ENCODE results near the gene PHOX2B.
"Not testable (repeated sequence)": the region's sequence is repeated elsewhere in the genome, so short reads cannot be mapped to it uniquely, and the experiment has no call there.

The PHOX2B gene

DNA sequence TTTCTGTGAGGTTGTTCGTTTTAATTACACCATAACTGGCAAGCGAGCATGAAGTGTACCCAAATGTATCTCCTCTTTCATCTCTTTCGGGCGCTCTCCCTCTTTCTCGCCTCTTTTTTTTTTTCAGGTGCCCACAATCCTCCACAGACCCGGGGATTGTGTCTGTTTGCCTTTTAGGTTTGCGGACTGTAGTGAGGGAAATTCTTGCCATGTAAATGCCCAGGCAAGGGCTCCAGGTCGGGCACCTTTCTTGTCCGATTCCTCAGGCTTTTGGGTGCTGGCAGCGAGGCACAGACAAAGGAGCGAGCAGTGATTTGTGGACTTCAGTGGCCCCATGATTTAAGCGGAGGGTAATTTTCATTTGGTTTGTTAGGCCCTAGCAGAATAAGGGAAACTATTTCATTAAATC lies 1.1 kb upstream of the PHOX2B start:
- in situ Hi-C loops (cut with MboI; ENCODE audit: low sequenced_read_pairs), result no loop called here

DNA sequence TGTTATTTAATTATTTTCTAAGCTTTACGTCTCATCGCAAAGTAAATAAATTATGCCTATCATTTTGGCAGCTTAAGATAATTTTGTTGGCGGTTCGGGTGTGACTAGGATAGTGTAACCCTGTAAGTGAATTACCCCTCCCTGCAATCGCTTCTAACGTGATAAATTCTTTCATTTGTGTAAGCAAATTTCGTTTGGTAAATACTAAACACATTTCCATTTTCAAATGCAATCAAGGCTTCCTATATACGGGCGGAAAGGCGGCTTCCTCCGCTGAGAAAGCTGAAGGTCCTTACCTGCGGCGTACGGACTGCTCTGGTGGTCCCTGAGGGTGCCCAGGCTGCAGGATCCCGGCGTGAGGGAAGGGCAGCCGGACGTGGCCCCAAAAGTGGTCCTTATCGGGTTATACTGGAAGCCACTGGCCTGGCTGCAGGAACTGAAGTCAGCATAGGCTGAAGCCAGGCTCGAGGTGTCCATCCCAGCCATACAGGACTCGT lies 403 bp downstream of the PHOX2B start:
- in situ Hi-C loops (cut with MboI; ENCODE audit: low sequenced_read_pairs), result no loop called here

GRCh38 chr4:41747230-41748055 lies 1.1 kb downstream of the PHOX2B start:
- in situ Hi-C loops (cut with MboI; ENCODE audit: low sequenced_read_pairs), result no loop called here

DNA sequence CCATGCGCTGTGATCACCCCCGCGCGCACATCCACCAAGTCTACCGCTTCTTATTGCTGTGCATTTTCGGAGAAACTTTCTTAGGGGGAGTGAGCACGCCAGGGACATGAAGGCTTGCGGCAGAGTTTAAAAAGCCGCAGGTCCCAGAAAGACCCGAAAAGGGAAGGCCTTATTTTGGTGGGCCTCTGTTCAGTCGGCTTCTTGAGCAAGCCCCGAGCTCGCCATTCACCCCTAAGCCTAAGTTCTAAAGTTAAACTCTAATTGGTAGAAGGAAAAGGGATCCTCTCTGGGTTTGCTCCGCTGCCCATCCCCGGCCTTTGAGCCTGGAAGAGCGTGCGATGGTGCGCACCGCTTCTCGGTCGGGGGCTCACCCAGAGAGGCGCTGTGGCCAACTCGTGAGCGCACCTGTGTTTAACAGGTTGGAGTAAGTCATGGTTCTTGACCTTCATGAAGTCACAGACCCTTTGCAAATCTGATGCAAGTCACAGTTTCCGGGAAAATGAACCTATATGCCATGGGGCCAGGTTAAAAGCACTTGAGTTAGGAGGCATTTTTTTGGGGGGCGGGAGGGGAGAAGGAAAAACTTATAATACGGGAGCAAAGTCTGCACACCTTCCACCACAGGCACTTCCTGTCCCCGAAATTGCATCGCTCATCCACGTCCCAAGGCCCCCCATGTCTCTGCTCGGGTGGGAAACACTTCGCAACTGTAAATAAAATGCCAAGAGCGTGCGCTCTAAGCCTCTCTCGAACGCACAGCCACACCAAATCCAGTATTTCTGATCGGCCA lies 1.9 kb downstream of the PHOX2B start:
- in situ Hi-C loops (cut with MboI; ENCODE audit: low sequenced_read_pairs), result no loop called here

- in situ Hi-C loops (cut with MboI; ENCODE audit: low sequenced_read_pairs), result no loop called here
These were observed 2.5 kb downstream of the PHOX2B start for GRCh38 chr4:41746025-41746439.

DNA sequence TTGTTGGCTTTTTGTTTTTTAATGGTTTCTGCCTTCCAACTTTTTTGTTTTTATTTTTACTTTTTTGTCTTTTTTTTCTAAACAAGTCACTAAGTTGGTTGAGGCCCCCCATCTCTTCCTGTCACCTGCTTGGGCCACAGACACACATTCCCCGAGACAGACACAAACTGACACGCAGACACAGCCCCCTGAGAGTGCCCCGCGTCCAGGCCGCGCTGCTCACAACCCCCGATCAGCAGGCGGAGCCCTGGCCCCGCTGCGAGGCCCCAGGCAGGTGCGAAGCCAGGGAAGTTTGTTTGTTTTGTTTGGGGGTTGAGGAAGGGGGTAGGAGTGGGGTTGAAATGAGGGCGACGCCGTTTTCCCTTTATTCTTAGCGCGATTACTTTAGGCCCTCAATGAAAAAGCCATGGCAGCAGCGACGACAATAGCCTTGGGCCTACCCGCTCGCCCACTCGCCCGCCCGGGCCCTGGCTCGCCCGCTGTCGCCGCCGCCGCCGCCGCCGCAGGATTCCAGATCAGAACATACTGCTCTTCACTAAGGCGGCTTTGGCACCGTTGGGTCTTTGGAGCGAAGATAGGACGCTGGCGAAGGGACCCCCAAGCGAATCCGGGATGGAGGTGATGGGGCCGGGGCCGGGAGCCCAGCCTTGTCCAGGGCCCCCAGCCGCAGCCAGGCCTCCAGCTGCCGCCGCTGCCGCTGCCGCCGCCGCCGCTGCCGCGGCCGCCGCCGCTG lies 3.1 kb downstream of the PHOX2B start:
- in situ Hi-C loops (cut with MboI; ENCODE audit: low sequenced_read_pairs), result no loop called here

GRCh38 chr4:41744572-41745291 lies 3.8 kb downstream of the PHOX2B start:
- in situ Hi-C loops (cut with MboI; ENCODE audit: low sequenced_read_pairs), result no loop called here

DNA sequence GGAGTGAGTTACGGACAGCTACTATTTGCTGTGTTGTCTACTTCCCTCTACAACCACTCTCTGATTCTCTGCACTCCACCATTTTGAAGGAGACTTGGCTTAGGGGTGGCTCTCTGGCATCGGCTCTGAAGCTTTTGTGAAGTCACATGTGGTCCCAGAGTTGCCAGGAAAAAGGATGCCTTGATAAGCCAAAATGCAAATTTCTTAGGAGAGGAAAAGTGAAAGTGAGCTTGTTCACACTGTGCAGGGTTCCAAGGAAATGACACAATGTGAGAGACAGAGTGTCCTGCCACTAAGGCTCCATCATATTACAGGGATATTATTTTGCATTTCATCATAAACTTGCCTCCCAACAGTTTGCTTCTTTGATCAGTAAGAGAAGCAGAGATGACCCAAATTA lies 7.2 kb downstream of the PHOX2B start:
- in situ Hi-C loops (cut with MboI; ENCODE audit: low sequenced_read_pairs), result no loop called here

DNA sequence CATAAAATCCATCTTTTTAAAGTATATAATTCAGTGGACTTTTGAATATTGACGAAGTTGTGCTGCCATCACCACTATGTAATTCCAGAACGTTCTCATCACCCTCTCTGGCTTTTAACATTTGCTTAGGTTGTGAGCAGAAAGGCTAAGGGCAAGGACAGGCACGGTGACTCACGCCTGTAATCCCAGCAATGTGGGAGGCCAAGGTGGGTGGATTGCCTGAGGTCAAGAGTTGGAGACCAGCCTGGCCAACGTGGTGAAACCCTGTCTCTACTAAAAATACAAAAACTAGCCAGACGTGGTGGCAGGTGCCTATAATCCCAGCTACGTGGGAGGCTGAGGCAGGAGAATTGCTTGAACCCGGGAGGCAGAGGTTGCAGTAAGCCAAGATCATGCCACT lies 11.0 kb downstream of the PHOX2B start:
- in situ Hi-C loops (cut with MboI; ENCODE audit: low sequenced_read_pairs), result not testable (repeated sequence)

DNA sequence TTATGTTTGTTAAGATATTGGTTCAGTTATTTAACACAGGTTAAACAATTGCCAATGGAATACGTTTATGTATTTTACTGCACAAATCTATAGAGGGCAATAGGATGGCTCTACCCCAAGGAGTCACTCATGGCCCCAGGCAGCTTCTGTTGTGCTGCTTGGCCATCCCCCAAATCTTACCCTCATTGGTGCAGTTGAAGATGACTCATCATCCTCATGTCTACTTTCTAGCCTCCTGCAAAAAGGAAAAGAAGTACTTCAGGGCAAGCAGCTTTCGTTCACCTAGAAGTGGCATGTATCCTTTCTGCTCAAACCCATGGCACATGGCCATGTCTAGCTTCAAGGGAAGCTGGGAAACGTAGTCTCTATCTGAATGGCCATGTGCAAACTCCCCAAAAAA lies 14.2 kb downstream of the PHOX2B start:
- in situ Hi-C loops (cut with MboI; ENCODE audit: low sequenced_read_pairs), result no loop called here

GRCh38 chr4:41731569-41732126 lies 16.9 kb downstream of the PHOX2B start:
- in situ Hi-C loops (cut with MboI; ENCODE audit: low sequenced_read_pairs), result no loop called here

DNA sequence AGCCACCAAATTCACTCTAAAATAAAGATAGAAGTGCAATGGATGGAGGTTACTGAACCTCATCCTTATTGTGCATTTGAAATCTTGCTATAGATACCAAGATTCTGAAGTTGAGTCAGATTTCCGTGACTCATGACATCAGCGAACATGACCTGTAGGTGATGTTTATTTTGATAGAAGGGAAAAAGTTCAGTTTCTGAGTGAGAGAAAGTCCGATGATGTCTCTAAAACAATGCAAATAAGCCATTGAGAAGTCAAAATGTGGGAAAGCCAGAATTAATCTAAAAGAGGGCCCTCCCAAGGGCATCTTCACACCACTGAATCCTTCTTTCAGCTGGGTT lies 20.0 kb downstream of the PHOX2B start:
- in situ Hi-C loops (cut with MboI; ENCODE audit: low sequenced_read_pairs), result no loop called here

DNA sequence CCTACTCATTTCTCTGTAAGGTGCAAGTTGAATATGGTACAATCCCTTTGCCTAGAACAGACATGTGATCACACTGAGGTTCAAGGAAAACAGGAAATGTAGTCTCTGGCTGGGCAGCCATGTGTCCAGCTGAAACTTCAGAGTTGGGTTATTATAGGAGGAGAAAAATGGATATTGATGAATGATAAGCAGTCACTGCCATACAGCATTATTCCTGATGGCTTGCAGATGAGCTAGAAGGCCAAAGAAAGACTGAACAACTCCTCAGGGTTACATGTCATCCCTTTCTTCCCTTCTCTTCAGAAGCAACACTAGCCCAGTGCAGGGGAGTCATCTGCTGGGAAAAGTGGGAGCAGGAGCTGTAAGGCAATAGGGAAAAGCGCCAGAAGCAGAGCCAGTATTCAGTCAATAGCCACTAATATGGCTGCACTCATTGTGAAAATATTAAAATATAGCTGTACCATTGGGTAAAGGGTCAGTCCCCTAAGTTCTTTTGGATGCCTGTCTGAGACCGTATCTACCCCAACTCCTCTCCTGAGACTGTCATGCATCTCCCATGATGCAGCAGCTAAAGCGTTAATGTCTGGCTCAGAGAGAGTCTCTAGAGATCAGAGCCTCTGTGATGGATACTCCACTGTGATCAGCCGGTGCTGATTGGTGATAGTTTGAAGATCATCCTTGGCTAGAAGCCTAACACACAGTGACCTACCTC lies 20.5 kb downstream of the PHOX2B start:
- in situ Hi-C loops (cut with MboI; ENCODE audit: low sequenced_read_pairs), result no loop called here

DNA sequence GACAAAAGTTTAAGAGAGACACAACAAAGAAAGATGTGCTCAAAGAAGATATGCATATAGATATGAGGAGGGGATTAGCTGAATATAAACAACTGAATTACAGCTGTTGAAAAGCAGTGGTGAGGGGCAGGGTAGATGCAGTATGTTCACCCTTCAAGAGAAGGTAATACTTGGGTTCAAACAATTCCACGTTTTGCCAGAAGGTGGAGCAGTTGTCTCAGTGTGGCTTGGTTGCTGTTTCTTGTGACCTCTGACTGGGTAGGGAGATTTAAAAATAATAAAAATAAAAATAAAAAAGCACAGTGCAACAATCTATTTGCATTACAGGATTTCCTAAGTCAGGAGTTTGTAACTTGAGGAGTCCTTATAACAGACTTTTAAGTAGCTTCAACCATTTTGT lies 23.3 kb downstream of the PHOX2B start:
- in situ Hi-C loops (cut with MboI; ENCODE audit: low sequenced_read_pairs), result no loop called here

- in situ Hi-C loops (cut with MboI; ENCODE audit: low sequenced_read_pairs), result no loop called here
These were observed 25.2 kb downstream of the PHOX2B start for GRCh38 chr4:41723286-41723685.

- in situ Hi-C loops (cut with MboI; ENCODE audit: low sequenced_read_pairs), result no loop called here
These were observed 26.3 kb downstream of the PHOX2B start for GRCh38 chr4:41722181-41722580.

- in situ Hi-C loops (cut with MboI; ENCODE audit: low sequenced_read_pairs), result no loop called here
These were observed 29.1 kb downstream of the PHOX2B start for GRCh38 chr4:41719417-41719816.

DNA sequence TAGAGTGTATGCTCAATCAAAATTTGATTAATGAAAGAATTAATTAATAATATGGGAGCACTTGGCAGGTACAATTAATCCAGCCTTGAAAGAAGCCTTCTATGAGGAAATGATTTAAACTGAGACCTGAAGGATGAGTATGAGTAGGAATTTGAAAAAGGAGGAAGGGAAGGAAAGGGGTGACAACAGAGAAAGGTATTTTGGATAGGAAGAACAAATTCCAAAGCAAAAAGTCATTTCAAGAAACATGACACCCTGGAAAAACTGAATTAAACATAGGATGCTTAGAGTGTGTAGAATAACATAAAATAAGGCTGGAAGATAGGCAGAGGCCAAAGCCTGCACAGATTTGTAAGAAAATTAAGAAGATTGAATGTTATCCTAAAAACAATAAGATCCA lies 29.6 kb downstream of the PHOX2B start:
- in situ Hi-C loops (cut with MboI; ENCODE audit: low sequenced_read_pairs), result no loop called here

DNA sequence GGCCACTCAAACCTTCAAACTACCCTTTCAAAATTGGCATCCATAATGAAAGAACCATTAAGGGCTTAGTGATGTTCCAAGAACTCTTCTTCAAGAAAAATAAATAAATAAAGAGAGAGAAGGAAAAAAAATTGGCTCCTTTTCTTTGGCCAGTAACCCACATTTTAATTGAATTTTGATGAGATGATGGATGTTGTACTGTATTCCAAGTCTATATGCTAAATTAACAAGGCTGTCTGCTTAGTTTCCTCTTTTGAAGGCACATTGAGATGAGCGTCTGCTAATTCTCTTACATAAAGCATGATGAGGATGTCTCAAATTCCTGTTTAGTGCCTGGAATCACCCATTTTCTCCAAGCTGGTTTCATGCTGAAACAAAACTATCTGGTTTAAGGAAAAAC lies 33.4 kb downstream of the PHOX2B start:
- in situ Hi-C loops (cut with MboI; ENCODE audit: low sequenced_read_pairs), result no loop called here
